NCI-H2171 treated with DMSO at 0.1 percent for 48 hours (cell line): ENCODE measurements around the gene HDAC2.
"Not testable (repeated sequence)": the region's sequence is repeated elsewhere in the genome, so short reads cannot be mapped to it uniquely, and the experiment has no call there.

ENCODE experiments used
- DNase-seq: peaks from one replicate; lab custom pipeline; 2025; lab: John Stamatoyannopoulos, UW

Gene HDAC2

GRCh38 chr6:113970805-113971676 lies at the start of gene HDAC2:
Gene HDAC2 (minus strand): TSS chr6:113971148. CDS start chr6:113970908, 240 bp downstream.
- DNase-seq, result peak; percentile 86

- DNase-seq, result no peak
Measured at GRCh38 chr6:114020196-114020595, 49.2 kb upstream of the HDAC2 start.

DNA sequence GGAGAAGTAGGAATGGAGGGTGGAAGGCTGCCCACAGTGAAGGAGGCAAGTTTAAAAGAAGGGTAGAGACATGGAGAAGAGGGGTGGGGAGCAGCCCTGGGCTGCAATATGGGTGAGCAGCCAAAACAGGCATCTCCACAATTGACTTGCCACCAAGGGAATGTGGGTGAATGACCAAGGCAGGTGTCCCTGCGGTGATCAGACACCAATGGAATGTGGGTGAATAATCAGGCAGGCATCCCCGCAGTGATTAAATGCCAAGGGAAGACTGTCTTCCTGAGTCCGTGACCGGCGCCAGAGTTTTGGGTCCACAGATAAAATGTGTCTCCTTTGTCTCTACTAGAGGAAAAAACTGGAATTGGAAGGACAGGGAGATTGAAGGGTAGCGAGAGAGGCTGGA lies 46.2 kb upstream of the HDAC2 start:
- DNase-seq, result not testable (repeated sequence)

DNA sequence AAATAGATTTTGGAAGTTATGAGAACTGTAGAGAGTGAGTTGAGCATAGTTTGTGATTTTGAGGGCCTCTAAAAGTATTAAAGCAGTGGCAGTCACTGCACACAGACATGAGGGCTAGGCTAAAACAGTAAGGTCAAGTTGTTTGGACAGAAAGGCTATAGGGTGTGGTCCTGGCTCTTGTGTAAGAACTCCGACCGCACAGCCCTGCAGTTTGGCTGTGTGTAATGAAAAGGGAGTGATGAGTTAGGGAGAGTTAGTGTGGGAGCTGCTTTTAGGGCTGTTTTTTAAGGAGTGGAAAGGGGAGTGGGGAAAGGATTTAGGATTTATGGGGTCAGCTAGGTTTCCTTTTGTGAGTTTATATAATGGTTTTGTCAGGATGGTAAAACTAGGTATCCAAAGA lies 43.2 kb upstream of the HDAC2 start:
- not testable (repeated sequence) for DNase-seq

- not testable (repeated sequence) for DNase-seq
Measured at GRCh38 chr6:114011486-114011885, 40.5 kb upstream of the HDAC2 start.

GRCh38 chr6:114010540-114010939 lies 39.6 kb upstream of the HDAC2 start:
- DNase-seq, result no peak

GRCh38 chr6:114009192-114009591 lies 38.2 kb upstream of the HDAC2 start:
- no peak for DNase-seq

DNA sequence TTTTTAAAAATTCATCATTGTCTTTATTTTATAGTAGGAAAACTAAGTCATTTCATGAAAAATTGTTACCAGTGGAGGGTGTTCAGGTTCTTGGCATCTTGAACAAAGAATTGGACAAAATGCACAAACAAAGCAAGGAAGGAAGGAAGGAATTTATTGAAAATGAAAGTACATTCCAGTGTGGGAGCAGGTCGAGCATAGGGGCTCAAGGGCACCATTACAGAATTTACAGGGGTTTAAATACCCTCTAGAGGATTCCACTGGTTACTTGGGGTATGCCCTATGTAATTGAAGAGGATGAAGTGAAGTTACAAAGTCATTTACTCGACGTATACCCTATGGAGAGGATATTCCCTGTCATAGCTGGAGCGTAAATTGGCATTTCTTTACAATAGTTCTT lies 37.4 kb upstream of the HDAC2 start:
- no peak for DNase-seq

GRCh38 chr6:114007516-114007915 lies 36.6 kb upstream of the HDAC2 start:
- no peak for DNase-seq

DNA sequence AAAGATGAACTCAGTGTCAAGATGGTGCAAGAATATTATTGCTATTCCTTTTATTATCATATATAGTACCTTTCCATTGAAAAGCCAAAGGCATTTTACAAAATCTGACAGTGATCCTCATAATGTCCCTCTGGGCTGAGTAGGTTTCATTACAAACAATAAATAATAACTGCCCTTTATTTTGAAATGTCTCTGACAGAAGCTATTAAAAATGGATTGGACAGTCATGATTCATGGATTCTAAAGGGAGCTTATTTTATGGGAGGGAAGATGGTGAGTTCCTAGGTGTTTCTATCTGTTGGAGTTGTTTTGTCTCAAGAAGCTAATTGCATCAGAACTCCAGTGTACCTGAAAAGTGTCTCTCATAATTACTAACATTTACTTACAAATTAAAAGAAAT lies 30.4 kb upstream of the HDAC2 start:
- DNase-seq, result no peak

DNA sequence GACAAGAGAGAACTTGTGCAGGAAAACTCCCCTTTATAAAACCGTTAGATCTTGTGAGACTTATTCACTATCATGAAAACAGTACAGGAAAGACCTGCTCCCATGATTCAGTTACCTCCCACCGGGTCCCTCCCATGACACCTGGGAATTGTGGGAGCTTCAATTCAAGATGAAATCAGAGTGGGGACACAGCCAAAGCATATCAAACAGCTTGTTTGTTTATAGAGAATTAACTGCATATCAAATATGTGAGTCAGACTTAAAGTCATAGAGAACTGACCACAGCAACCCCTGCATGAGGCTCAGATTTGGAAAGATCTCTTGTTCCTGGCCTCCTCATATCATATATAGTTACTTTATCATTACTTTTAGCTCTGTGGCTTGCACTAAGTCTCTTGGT lies 29.1 kb upstream of the HDAC2 start:
- no peak for DNase-seq

- DNase-seq, result no peak
Measured at GRCh38 chr6:113999284-113999683, 28.3 kb upstream of the HDAC2 start.

GRCh38 chr6:113998811-113999210 lies 27.9 kb upstream of the HDAC2 start:
- peak; percentile 90 for DNase-seq

DNA sequence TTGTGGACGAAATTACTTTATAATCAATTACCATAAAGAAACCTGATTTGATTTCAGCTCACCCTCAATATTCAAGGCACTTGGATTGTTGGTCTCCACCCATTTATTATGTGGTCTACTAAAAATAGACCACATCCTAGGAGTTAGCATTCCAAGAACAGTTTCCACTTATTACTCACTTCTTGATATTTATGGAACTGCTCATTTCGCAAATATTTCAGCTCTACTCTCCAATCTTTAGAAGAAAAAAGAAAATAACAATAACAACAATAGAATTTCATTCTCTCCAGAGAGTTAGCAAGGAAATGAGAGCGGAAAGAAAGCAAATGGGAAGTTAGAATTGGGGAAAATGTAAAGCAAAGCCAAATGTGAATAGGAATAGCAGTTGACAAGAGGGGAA lies 26.2 kb upstream of the HDAC2 start:
- DNase-seq, result no peak

DNA sequence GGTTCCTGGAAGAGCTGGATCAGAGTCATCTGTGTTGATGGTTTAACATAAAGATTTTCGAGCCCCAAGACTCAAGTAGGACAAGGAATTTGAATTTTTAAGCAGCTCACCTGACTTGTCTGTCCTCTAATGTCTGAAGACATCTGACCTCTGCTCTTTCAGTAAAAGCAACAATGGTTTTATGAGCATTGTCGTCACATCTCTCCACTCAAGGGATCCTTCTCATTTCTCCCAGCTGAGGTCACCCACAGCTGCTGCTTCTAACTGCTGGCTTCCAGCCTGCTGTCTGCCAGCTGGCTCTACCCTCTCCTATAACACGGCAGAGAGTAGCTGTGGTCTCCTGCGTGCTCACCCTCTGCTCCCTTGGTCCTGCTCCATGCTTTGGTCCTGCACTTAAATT lies 24.7 kb upstream of the HDAC2 start:
- DNase-seq, result peak; percentile 97

- peak; percentile 95 for DNase-seq
Measured at GRCh38 chr6:113994934-113995342, 24.0 kb upstream of the HDAC2 start.

GRCh38 chr6:113989675-113990074 lies 18.7 kb upstream of the HDAC2 start:
- no peak for DNase-seq

GRCh38 chr6:113982675-113983074 lies 11.7 kb upstream of the HDAC2 start:
- not testable (repeated sequence) for DNase-seq

GRCh38 chr6:113982055-113982550 lies 11.2 kb upstream of the HDAC2 start:
- no peak for DNase-seq

DNA sequence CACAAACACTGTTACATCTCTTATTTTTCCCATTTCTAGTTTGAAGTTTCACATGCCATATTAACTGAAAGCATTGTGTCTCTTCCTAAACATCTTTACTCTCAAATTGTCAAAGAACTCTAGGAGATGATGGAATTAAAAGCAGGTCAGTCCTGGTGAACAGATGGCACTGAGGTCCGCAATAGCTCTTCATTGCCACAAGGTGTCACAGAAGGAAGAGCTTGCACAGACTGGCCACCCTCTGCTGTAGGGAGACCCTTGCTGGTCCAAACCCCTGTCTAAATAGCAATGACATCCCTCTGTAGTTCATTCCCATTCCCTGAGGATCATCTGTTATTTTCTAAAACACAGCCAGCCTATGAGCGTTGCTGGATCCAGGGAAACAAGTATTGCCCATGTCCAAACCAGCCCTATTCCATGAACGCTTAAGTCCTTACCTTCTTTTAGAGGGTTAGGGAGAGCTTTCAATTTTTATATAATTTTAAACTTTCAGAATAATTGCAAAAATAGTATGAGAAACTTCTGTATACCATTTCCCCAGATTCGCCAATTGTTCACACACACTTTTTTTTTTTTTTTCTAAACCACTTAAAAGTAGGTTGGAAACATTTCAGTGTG lies 10.1 kb upstream of the HDAC2 start:
- DNase-seq, result peak; percentile 49

GRCh38 chr6:113979937-113980336 lies 9.0 kb upstream of the HDAC2 start:
- DNase-seq, result no peak

DNA sequence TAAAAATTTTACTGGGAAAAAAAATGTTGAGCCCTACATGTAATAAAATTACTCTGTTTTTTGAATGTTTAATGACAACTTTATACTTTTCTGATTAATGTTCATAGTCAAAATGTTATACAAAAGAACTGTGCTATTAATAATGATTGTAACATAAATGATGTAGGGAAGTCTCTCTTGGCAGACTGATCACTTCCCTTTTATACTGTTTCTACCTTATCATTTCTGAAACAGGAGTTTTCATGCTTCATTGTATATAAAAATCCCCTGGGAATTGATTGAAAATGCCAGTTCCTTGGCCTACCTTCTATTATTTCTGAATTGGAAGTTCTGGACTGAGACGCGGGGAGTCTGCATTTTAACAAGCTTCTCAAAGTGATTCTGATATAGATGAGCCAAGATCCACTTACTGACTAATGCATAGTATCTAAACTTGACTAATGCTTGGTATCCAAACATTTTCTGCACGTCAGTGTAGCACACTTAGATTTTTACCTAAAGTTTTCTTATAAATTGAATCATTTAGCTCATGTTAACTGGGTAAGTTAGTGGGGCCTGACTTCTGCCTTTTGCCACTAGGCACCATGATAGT lies 7.2 kb upstream of the HDAC2 start:
- DNase-seq, result no peak

GRCh38 chr6:113976806-113977205 lies 5.9 kb upstream of the HDAC2 start:
- DNase-seq, result no peak
